ENCODE results near the gene IER5L.

Gene IER5L

DNA sequence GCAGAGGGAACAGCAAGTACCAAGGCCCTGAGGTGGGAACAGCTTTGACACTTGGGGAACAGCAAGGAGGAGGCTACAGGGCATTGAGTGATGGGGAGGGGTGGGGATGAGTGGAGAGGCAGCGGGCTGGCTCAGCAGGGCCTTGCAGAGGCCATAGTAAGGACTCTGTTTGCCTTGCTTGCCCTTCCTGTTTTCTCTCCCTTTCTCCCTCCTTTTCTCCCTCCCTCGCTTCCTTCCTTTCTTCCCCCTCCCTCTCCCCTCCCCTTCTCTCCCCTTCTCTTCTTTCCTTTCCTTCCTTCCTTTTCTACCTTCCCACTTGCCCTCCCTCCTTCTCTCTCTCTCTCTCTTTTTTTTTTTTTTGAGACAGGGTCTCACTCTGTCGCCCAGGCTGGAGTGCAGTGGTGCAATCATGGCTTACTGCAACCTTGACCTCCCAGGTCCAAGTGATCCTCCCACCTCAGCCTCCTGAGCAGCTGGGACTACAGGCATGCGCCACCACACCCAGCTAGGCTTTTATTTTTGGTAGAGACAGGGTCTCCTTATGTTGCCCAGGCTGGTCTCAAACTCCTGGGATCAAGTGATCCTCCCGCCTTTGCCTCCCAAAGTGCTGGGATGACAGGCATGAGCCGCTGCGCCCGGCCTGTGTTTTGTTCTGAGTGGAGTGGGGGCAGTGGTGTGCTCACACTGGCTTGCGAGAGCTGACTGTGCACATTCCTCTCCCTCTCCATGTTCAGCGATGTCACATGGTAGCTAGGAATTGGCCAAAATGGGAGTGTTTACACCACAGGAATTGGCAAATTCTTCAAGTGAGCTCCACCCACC is 17.1 kb downstream of the IER5L start:
- DNase-seq: no peak

DNA sequence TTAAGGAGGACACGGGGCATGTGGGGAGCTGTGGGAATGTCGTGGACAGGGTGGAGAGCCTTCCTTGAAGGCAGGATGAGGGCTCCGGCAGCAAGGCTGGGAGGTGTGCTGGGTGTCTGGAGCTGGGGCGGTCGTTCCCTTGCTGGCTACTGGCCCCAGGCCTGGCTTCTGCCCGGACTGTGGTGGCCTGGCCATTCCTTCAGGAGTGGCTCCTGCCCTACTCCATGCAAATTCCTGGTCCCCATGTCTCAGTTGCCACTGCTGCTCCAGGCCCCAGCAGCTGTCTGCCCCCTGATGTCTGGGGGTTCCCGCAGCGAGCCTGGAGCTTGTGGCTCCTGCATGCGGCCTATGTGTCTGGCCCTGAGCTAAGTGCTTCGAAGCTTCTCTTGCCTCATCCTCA is 21.9 kb downstream of the IER5L start:
- DNase-seq: no peak

DNA sequence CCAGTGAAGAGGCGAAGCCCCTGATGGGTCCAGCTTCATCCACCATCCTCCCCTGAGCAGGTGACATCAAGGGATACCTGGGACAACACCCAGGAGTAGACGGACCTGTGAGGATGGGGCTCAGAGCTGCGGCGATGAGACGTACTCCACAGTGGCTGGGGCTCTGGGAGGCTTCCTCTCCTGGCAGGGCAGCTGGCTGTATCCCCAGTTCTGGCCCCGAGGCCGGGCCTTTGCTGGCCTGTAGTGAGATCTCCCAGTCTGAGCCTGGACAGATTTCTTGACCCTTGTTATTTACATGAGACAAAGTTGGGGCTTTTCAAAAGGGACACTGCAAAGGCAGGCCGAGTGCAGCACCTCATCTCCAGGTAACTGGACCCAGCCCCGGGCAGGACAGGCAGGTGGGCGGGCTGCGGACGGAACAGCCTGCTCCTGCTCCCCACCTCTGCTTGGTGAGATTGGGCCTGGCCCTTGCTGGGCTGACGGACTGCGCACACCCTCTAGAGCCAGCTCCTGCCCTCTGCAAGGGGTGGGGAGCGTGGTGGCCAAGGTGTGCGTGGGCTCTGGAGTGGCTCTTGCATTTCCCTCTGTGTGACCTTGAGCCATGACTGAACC is 23.1 kb downstream of the IER5L start:
- no peak for DNase-seq

DNA sequence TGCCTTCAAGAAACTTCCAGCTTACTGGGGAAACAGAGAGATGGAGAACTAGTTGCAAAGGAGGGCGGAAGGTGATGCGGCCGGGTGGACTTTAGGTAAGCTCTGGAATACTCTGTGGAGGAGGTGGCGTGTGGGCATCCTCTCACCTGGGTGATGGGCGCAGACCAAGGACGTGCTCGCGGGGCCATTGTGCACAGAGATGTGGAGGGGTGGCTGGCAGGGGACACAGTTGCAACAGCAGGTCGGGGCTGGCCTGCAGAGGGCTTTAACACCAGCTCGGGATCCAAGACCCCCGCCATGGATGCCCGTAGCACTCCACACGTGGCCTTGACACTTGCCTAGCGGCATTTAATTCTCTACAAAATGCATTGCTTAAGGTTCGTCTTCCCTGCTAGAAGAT is 26.6 kb downstream of the IER5L start:
- DNase-seq: no peak

DNA sequence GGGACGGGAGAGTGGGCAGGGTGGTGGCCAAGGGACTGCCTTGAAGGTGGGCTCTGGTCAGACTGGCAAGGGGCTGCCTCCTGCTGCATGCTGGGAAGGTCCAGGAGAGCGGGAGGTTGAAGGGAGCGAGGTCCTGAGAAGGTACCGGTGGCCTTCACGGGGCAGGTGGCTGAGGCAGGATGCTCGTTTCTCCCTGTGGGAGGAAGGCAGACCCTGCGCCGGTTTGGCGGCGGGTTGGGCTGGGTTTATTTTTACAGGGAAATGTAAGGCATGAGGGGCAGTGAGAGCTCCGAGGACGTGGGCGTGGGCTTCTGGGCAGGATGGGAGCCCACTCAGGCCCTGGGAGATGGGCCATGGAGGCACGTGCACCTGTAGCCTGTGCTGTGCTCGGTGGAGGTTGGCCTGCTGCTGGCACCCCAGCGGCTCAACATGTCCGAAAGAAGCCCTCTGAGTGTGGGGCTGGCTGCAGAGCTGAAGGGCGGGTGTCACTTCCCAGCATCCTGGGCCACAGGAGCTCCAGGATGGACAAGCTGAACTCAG is 27.3 kb downstream of the IER5L start:
- no peak for DNase-seq

DNA sequence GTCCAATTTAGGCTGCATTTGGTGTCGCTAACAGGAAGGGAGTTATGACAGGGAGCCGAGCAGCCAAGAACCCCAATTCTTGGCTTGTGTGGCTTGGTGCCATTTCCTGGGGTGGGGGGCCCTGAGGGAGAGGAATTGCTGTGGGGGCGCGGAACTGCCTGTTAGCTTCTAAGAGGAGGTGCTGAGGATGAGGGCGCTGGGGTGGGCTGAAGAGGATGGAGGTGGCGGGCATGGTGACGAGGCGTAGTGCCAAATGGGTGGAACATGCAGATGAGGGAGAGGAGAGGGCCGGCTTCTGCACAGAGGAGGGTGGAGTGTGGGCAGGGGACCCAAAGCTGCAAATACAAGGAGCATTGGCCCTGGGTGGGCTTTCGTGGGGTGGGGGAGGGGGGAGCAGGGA is 27.9 kb downstream of the IER5L start:
- DNase-seq: no peak

DNA sequence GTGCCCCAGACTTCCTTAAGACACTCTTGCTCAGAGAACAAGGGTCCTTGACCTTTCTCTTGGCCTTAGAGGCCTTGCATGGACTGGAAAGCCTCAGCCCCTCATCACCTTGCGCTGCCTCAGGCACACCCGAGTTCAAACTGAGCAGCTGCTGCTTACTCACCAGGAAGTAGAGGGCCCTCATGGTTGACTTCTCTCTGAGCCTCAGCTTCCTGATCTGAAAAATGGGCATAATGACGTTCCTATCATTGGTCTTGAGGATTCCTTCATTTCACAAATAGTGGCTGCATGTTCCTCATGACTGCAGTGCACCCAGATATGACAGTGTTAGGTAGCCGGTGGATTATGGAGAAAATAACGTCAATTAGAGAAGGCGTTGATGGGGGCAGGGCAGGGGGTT is 28.6 kb downstream of the IER5L start:
- DNase-seq: no peak

DNA sequence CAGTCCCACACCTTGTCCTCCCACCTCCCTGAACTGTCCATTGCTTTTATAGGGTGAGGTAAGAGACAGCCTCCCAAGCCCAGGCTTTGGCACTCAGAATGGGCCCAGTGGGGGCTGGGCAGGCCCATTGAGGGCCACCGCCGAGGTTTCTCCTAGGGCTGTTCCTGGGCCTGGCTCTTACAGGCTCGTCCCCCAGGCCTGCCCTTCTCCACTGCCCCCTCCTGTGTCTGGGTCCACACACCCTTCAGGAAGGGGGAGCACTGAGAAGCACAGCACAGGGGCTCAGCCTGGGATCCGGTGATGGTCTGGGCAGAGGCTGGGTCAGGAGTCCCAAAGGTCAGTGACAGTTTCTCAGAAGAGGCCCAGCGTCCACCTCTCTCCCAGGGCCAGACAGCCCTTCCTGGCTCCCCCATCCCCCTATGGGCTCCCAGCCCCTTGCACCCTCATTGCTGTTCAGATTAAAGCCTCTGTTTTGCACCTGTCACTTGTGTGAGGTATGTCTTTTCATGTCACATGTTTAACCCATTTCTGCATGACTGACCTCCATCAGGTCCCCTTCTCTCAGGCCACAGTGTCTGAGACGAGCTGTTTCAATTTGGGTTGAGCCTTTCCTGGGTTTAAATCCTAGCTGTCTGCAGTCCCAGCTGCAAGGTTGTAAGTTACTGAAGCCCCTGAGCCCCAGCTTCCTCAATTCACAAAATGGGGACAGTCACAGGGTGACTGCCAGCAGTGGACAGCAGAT is 29.4 kb downstream of the IER5L start:
- no peak for DNase-seq

DNA sequence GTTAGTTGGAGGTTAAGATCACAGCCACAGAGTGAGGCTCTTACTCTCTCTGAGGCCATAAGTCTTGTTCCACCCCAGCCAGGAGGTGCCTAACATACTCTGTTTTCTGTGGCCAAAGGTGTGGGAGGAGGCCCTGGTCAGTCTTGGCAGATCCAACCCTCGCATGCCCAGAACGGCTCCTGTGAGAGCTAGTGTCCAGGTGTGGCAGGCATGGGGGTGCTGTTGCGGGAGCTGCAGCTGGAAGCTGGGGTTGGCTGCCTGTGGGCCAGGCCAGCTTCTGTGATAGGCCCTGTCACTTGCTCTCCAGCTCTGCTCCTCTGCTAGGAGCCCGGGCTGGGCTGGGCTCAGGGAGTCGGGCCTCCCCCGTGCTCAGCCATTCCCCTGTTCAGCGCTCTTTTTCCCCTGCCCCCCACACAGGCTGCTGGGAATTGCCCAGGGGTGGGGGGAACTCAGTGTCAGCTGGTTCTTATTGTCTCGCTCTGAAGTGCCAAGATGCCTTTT is 31.6 kb downstream of the IER5L start:
- DNase-seq: no peak

DNA sequence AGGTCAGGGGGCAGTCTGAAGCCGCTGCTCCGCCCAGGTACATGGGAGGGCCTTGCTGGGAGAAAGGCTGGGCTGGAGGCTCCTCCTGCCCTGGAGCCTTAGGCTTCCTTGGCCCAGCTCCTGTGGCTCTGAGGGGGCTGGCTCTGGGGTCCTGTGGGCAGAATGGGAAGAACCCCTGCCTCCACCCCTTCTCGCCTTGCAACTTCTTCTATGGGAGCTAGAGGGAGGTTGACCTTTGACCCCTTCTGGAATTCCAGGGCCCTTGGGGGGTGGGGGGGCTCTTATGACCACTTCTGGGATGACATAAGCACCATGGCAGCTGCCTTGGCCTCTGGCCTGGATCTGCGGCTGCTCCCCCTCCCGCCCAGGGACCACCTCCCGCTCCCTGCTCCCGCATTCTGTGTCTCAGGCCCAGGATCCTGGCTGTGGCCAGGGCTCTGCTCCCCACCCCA is 32.2 kb downstream of the IER5L start:
- DNase-seq: no peak

DNA sequence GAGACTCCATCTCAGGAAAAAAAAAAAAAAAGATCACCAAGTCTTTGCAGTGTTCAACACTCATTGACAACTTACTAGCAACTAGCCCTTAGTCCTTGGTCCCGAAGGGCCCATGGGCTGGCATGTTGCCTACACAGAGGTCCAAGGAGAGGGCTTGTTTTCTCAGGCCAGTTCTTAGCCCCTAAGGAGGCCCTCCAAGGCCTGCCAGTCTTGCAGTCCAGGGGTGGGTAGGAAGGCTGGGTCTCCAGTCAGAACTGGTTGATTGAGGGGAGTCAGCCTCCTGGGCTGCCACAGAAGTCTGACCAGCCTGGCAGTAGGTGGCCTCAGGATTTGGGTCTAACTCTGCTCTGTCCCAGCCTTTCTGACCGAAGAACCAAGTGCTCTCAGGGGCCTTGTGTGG is 32.7 kb downstream of the IER5L start:
- no peak for DNase-seq

DNA sequence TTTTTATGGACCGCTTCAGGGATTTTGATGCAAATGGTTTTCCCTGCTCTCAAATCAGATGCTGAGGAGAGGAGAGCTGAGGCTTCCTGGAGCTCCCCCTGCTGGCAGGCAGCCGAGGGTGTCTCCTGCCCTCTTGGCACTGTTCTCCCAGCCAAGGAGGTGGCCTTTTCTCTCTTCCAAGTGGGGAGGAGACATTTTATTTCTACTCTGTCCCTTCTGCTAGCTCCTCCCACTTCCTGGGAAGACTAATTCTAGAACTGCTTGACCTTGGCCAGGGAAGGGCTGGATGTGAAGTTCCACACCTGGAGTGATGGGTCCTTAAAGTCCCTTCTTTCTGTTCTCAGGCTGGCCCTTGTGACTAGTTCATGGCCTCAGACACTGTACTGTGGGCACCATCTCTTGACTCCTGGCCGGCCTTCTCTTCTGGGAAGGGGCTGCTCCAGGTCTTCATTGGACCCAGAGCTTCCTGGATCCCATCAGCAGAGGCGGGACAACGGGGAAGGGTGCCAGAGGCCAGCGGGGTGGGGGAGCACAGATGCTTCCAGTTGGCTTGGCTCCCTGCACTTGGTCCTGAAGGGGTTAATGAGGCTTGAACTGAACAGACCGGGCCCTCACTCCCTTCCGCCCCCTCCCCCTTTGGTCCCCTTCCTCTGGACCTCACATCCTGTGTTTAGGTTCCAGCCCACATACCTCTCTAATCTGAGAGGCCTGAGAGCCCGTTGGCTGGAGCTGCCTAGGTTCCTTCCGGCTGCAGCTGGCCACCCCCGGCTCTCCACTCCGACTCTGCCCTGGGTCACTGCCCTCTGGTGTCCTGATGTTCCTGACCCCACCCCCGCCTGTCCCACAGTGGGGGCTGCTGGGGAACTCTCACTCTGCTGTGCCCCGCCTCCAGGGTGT is 34.8 kb downstream of the IER5L start:
- DNase-seq: peak; percentile 43 to 54

DNA sequence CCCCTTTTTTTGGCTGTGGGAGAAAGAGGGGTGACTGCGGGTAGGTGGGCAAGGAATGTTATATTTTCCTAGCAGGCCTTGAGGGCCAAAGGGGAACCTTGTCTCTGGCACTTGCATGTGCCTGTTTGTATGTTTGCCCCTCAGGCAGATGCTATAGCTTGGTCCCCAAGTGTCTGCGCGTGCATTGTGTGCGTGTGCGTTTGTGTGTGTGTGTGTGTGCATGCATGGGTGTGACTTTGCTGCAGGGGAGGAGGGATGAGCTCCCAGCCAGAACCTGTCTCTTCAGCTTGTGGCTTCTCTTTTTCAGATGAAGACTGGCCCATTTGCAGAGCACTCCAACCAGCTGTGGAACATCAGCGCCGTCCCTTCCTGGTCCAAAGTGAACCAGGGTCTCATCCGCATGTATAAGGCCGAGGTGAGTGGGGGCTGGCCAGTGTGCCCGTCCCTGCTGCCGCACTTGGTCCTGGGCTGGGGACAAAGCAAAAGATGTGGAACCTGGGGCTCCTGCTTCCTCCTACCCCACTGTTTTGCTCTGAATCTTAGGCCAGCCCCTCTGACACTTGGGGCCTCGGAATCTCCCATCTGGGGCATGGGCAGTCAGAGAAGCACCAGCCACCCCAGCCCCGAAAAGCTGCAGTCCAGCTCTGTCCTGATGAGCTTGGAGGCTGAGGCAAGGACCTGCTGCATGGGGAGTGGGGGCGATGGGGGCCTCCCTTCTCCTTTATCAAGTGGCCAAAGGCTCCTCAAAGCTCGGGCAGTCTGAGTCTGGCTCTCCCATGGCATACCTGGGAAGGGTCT is 35.7 kb downstream of the IER5L start:
- DNase-seq: no peak

DNA sequence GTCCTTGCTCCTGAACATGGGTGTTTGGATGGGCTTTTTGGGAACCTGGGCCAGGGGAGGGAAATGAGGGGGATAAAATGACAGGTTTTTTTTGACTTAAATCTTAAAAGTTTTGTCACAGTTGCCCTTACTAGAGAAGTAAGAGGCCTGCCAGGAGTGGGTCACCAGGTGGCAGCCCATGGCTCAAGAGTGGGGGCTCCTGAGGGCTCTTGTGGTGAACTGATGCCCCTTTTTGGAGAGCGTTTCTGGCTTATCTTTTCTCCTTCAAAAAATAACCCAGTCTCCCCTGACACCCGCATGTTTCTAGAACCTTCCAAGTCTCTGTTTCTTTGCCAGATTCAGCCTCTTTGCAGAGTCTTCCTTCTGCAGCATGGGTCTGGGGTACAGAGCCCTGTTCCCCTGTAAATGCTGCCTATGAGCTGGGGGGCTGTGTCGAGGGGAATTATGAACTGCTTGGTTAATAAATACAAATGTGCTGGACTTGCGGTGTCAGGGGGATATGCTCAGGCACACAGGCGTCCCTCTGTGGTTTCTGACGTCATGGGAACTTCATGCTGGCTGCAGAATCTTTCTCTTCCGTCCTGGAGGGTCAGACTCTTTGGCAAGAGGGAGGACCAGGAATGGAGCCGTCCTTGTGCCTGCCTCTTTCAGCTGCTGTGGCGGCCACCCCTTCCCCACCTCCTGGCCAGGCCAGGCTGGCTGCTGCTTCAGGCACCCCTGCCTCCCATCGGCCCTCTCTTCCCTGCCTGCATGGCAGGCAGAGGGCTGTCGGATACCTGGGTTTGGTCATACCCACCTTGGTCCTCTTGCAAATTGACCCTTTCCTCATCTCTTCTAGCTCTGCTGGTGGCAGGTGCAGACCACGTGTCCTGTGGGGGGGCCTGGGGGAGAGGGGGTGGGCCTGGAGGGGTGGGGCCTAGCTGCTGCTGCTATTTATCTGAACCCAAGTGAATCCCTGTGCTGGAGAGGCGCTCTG is 36.7 kb downstream of the IER5L start:
- DNase-seq: peak in 1 of 2 experiments; percentile 17

DNA sequence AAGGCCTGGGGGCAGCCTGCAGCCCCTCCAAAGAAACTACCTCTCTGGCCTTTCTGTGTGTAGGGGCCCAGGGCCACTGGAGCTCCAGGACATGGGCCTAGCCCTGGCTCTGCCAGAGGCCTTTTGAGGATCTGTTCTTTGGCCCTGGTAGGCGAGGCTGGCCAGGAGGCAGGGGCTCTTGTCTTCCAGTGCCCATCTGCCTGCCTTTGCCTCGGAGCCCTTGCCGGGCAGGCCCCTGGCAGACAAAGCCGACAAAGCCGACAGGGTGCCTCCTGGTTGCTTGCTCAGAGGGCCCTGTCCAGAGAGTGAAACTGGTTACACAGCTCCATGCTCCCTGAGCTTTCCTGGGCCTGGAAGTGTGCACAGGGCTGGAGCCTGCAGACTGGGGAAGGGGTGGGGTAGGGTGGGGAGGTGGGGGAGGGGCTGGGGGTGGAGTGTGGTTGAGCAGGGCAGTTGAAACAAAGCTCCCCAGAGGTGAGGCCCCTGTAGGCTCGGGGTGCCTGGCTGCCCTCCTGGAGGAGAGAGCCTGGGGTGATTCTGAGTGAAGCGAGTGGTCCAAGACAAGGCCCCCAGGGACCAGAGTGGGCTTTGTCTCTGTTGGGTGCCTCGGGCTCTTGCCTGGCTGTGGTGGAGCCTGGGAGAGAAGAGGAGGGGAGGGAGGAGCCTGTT is 37.5 kb downstream of the IER5L start:
- DNase-seq: peak; percentile 24

DNA sequence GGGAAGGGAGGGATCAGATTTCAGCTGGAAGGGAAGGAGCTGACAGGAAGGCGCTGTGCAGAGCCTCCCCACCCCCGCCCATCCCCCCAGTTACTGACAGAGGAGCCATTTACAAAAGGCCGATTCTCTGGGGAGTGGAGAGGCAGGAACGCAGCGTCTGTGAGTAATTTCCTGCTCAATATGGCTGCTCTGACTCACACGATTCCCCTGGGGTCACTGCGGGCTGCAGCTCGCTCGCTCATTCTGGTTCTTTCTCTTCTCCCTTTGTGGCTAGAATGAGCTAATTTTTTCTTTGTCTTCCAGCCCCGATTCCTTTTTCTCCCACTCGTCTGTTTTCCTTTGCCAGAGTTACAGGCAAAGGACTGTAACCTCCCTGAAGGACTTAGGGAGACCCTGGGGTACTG is 38.1 kb downstream of the IER5L start:
- DNase-seq: peak; percentile 70 to 88

DNA sequence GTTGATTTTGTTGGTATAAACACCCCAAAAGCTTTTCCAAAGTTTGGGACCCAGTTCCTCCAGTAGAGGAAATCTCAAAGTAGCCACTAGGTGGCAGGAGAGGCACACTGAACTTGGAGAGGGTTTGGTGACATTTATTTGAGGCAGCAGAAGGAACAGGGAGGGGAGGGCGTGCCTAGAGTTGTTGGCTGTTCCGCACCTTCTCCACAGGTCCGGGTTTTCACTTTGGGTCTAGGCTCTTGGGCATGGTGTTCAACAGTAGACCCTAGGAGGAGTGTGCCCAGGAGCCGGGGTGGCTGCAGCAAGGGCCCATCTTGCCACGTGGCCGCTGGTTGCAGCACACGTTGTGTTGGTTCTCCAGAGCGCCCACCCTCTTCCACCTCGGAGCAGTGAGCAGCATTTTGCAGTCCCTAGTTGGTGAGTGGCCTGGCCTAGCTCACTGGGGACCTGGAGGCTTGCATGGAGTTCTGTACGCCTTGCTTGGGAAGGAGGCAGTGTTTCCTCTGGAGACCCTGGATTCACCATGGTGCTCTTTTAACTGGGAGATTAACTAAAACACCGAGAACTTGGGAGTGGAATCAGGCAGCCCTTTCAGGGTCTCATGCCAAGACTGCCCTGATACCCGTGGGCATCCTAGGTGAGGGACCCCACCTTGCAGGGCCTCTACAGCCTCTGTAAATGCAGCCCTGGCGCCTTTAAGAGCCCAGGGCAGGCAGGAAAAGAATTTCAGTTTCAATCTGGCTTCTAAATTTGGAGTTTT is 38.6 kb downstream of the IER5L start:
- peak; percentile 72 to 73 for DNase-seq

DNA sequence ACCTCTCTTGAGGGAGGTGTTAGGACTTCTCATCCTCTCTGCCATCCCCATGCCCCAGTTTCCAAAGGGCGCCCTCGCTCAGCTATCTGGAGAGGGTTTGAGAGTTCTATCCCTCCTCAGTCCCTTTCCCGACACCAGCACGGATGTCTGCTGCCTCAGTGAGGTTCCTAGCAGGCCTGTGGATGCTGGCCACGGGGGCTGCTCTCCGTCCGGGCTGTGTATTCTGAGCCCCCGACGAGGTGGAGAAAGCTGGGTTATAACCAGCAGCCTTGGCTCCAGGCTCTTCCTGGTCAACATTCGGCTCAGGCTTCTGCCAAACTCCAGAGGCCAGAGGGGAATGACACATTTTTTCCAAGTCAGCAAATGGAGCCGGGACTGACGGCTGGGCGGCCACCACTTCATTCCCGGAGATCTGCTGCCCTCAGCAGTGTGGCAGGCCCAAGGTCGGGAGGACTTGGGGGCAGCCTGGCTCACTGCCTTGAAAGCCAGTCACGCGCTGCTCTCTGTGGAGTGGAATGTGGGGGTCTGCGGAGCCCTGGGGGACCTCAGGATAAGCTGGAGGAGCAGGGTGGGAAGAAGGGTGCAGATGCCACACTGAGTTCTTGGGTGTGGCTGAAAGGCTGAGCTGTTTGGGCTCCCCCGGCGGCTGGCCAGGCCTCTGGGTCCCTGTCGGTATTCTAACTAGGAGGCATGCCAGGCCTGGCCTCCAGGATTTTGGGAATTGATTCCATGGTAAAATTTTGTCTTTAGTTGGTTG is 39.4 kb downstream of the IER5L start:
- DNase-seq: no peak

Data from SHP77 (cell line).